ENCODE data around the gene TRIM59.
A peak's percentile ranks its signal among the peaks of the same experiment; 100 is the strongest.

The TRIM59 gene

DNA sequence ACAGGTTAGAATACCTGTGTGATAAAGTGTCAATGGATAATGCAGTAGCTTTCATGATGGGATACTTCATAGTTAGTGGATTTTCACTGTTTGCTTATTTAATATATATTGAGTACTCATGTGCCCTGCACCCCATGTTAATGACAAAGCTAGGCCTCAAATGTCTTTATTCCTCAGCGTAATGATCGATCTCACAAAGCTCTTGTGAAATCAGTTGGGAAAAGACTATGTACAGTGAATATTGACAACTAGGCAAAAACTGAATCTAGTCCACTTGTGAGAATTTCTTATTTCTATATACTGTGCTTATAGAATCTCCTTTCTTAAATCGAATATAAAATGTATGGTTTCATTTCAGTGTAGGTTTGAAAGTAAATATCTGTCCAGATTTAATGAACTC is 32.3 kb downstream of the TRIM59 start:
- H3K27me3 ChIP-seq (ENCODE audit: insufficient read depth, poor library complexity, severe bottlenecking): no peaks in the 10 kb centered on the region
- H3K4me3 ChIP-seq (ENCODE audit: severe bottlenecking): no peak overlapping the region
- H3K27ac ChIP-seq (ENCODE audit: poor library complexity, severe bottlenecking): no peak overlapping the region
- TF ChIP-seq, protein P1, sequence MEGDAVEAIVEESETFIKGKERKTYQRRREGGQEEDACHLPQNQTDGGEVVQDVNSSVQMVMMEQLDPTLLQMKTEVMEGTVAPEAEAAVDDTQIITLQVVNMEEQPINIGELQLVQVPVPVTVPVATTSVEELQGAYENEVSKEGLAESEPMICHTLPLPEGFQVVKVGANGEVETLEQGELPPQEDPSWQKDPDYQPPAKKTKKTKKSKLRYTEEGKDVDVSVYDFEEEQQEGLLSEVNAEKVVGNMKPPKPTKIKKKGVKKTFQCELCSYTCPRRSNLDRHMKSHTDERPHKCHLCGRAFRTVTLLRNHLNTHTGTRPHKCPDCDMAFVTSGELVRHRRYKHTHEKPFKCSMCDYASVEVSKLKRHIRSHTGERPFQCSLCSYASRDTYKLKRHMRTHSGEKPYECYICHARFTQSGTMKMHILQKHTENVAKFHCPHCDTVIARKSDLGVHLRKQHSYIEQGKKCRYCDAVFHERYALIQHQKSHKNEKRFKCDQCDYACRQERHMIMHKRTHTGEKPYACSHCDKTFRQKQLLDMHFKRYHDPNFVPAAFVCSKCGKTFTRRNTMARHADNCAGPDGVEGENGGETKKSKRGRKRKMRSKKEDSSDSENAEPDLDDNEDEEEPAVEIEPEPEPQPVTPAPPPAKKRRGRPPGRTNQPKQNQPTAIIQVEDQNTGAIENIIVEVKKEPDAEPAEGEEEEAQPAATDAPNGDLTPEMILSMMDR (IDR thresholded peaks at IDR 0.05; ENCODE audit: poor library complexity, severe bottlenecking): no peak
- ATAC-seq (ENCODE audit: low read depth) (no peak), DNase-seq (ENCODE audit: low spot score) (no peak)
- H3K9me3 ChIP-seq (ENCODE audit: severe bottlenecking): no peaks in the 10 kb centered on the region
- no peaks in the 10 kb centered on the region for H3K4me1 ChIP-seq (ENCODE audit: insufficient read depth, poor library complexity, severe bottlenecking)
- H3K36me3 ChIP-seq (ENCODE audit: low read depth): peaks cover 100% of the 10 kb centered on the region

DNA sequence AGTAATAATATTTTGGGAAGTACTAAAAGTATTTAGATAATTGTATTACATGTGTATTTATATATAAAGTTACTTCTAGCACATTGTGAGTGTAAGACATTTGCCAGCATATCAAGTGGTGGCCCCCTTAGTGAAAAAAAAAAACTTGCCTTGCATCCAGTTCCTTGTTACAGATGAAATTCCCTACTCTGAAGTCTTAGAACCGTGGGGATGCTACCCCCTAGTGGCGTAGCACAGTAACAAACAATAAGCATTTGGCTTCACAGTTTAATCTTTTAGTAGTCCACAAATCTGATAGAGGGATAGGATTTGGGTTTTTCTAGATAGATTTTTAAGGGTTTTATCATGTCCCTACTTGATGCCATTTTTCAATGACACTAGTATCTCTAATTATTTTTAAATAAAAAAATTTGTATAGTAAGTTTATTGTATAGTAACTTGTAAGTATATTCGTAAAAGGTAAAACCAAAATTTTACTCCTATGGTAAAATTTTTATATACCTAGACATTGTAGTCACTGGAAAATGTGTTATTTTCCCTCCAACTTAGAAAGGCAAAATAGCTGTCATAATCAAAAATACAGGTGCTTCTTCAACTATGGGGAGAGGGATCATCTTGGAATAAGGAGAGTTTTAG is 35.9 kb downstream of the TRIM59 start:
- peaks cover 98% of the 10 kb centered on the region for H3K36me3 ChIP-seq (ENCODE audit: low read depth)
- H3K27me3 ChIP-seq (ENCODE audit: insufficient read depth, poor library complexity, severe bottlenecking): no peaks in the 10 kb centered on the region
- ATAC-seq (ENCODE audit: low read depth): peak; percentile 80
- DNase-seq (ENCODE audit: low spot score): no peak
- no peak overlapping the region for H3K4me3 ChIP-seq (ENCODE audit: severe bottlenecking)
- H3K27ac ChIP-seq (ENCODE audit: poor library complexity, severe bottlenecking): no peak overlapping the region
- TF ChIP-seq, protein P1 (IDR thresholded peaks at IDR 0.05; ENCODE audit: poor library complexity, severe bottlenecking): peak; percentile 94
- H3K4me1 ChIP-seq (ENCODE audit: insufficient read depth, poor library complexity, severe bottlenecking): no peaks in the 10 kb centered on the region
- no peaks in the 10 kb centered on the region for H3K9me3 ChIP-seq (ENCODE audit: severe bottlenecking)

DNA sequence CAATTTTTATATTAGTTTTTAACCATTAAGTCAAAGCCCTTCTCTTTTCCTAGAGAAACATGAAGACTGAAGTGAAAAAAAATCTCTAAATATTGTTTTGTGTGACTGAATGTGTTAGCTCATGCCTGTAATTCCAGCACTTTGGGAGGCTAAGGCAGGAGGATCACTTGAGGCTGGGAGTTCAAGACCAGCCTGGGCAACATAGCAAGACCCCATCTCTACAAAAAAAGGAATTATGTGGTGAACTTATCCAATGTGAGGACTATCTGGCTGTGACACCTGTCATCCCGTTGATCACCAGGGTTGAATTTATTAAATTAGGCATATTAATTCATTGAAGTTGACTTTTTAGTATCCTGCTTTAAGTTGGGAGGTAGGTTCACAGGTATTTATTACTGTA is 37.1 kb downstream of the TRIM59 start:
- no peaks in the 10 kb centered on the region for H3K4me1 ChIP-seq (ENCODE audit: insufficient read depth, poor library complexity, severe bottlenecking)
- no peak overlapping the region for H3K27ac ChIP-seq (ENCODE audit: poor library complexity, severe bottlenecking)
- peaks cover 98% of the 10 kb centered on the region for H3K36me3 ChIP-seq (ENCODE audit: low read depth)

DNA sequence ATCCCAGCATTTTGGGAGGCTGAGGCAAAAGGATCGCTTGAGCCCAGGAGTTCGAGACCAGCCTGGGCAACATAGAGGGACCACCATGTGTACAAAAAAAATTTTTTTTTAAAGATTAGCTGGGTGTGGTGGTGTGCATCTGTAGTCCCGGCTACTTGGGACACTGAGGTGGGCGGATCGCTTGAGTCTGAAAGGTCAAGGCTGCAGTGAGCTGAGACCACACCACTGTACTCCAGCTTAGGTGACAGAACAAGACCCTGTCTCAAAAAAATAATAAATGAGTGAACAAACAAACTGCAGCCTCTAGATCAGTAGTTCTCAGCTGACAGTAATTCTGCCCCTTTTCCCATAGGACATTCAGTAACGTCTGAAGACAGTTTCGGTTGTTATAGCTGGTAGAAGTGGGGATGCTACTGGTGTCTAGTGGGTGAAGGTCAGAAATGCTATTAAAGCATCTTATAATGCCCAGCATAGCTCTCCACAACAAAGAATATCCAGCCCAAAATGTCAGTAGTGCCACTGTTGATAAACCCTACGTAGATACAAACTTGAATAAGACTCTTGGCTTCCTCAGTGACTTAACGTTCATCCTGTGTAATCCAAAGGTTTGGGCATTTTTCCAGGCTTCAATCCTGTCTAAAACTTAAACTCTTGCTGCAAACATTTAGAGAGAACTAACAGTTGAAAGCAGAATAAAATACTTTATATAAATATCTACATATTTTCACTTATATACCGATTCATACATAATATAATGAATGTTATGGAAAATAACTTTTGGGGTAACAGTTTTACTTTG is 39.6 kb downstream of the TRIM59 start:
- DNase-seq (ENCODE audit: low spot score): no peak
- Histone ChIP-seq H3K36me3 (ENCODE audit: low read depth) (peaks cover 98% of the 10 kb centered on the region), H3K27me3 (ENCODE audit: insufficient read depth, poor library complexity, severe bottlenecking) (no peaks in the 10 kb centered on the region), H3K4me1 (ENCODE audit: insufficient read depth, poor library complexity, severe bottlenecking) (peaks cover 3% of the 10 kb centered on the region), H3K27ac (ENCODE audit: poor library complexity, severe bottlenecking) (no peak overlapping the region), H3K4me3 (ENCODE audit: severe bottlenecking) (no peak overlapping the region), H3K9me3 (ENCODE audit: severe bottlenecking) (no peaks in the 10 kb centered on the region)
- no peak for ATAC-seq (ENCODE audit: low read depth)
- TF ChIP-seq, protein P1 (IDR thresholded peaks at IDR 0.05; ENCODE audit: poor library complexity, severe bottlenecking): no peak

More for the DNA sequence above, 37.1 kb downstream of the TRIM59 start:
- Histone ChIP-seq H3K4me3 (ENCODE audit: severe bottlenecking) (no peak overlapping the region), H3K9me3 (ENCODE audit: severe bottlenecking) (no peaks in the 10 kb centered on the region), H3K27me3 (ENCODE audit: insufficient read depth, poor library complexity, severe bottlenecking) (no peaks in the 10 kb centered on the region)
- no peak for ATAC-seq (ENCODE audit: low read depth)
- DNase-seq (ENCODE audit: low spot score): no peak
- TF ChIP-seq, protein P1 (IDR thresholded peaks at IDR 0.05; ENCODE audit: poor library complexity, severe bottlenecking): no peak
